Neural progenitor cell (in vitro differentiated cells): ENCODE results near the gene RAB11FIP3. TPM values are rescaled to one million over a fixed set of nuclear protein-coding genes. Genes with fewer than 3 reads are reported as not detected.

ENCODE experiments used
- DNase-seq: peaks from one replicate; pipeline ENCODE4 v3.0.0-alpha.2; 2016; ENCODE audit warnings: low spot score
- H2AFZ ChIP-seq: fragments of 200-600 bp; sonication (generic); replicated peaks from 2 replicates; pipeline ENCODE4 v1.6.1; 2016; ENCODE audit warnings: antibody characterized with exemption
- H3F3A ChIP-seq: fragments of 200-600 bp; sonication (generic); 2 replicates; pipeline ENCODE4 v1.6.1; 2016; ENCODE audit warnings: antibody characterized with exemption, low read depth
- H3K27ac ChIP-seq: fragments of 200-600 bp; sonication (generic); 2 replicates; pipeline ENCODE4 v1.5.1; 2016; ENCODE audit warnings: mild to moderate bottlenecking
- H3K27me3 ChIP-seq: fragments of 200-600 bp; sonication (generic); 2 replicates; pipeline ENCODE4 v1.6.1; 2016; ENCODE audit warnings: mild to moderate bottlenecking, moderate library complexity
- H3K36me3 ChIP-seq: fragments of 200-600 bp; sonication (generic); 2 replicates; pipeline ENCODE4 v1.5.1; 2016
- H3K4me1 ChIP-seq: fragments of 200-600 bp; sonication (generic); 2 replicates; pipeline ENCODE4 v1.6.1; 2016; ENCODE audit warnings: mixed run types
- H3K4me2 ChIP-seq: fragments of 200-600 bp; sonication (generic); 2 replicates; pipeline ENCODE4 v1.6.1; 2016
- H3K4me3 ChIP-seq: fragments of 200-600 bp; sonication (generic); 2 replicates; pipeline ENCODE4 v1.5.1; 2016
- H3K79me2 ChIP-seq: fragments of 200-600 bp; sonication (generic); 2 replicates; pipeline ENCODE4 v1.6.1; 2016; ENCODE audit warnings: low read depth
- H3K9ac ChIP-seq: fragments of 200-600 bp; sonication (generic); 2 replicates; pipeline ENCODE4 v1.6.1; 2016
- H3K9me3 ChIP-seq: fragments of 200-600 bp; sonication (generic); 2 replicates; pipeline ENCODE4 v1.5.1; 2016; ENCODE audit warnings: low read depth
- H4K20me1 ChIP-seq: fragments of 200-600 bp; sonication (generic); 2 replicates; pipeline ENCODE4 v1.6.1; 2016; ENCODE audit warnings: low read depth
- H3K27ac Mint-ChIP-seq: 3 replicates; pipeline ENCODE4 v1.8.0; 2021; ENCODE audit warnings: mixed read lengths
- H3K27me3 Mint-ChIP-seq: 2 replicates; pipeline ENCODE4 v1.8.0; 2022; ENCODE audit warnings: low read depth, mild to moderate bottlenecking, inconsistent platforms, moderate library complexity, mixed read lengths; ENCODE audit not compliant: insufficient read depth
- H3K36me3 Mint-ChIP-seq: 3 replicates; pipeline ENCODE4 v1.8.0; 2021; ENCODE audit warnings: mixed read lengths
- H3K4me1 Mint-ChIP-seq: 3 replicates; pipeline ENCODE4 v1.8.0; 2021; ENCODE audit warnings: mixed read lengths
- H3K4me3 Mint-ChIP-seq: 3 replicates; pipeline ENCODE4 v1.8.0; 2021; ENCODE audit warnings: mild to moderate bottlenecking, moderate library complexity, mixed read lengths
- H3K9me3 Mint-ChIP-seq: 3 replicates; pipeline ENCODE4 v1.8.0; 2020; ENCODE audit warnings: mixed read lengths
- CTCF ChIP-seq: fragments of 200-600 bp; sonication (generic); IDR thresholded peaks from 2 replicates; pipeline ENCODE4 v1.5.1; 2017; ENCODE audit warnings: antibody characterized with exemption, mild to moderate bottlenecking
- EZH2 ChIP-seq: fragments of 200-600 bp; sonication (generic); IDR thresholded peaks from 2 replicates; pipeline ENCODE4 v1.6.1; 2017; ENCODE audit warnings: antibody characterized with exemption, mild to moderate bottlenecking, moderate library complexity
- EZH2phosphoT487 ChIP-seq: fragments of 200-600 bp; sonication (generic); IDR thresholded peaks from 2 replicates; pipeline ENCODE4 v1.6.1; 2017; ENCODE audit warnings: antibody characterized with exemption
- total RNA-seq: library from RNA; depleted of rRNA; stranded (reverse); fragments of >200 nt; gene quantifications from 2 replicates; pipeline ENCODE4 v1.2.3, GENCODE V29; 2015; ENCODE audit warnings: low replicate concordance

Gene RAB11FIP3
- total RNA-seq, 1 donor from 2014 or later: 15.5 TPM

GRCh38 chr16:405548-406506, 19.6 kb upstream of the RAB11FIP3 start:
- no peaks in the 10 kb centered on the region for H3K36me3 Mint-ChIP-seq
- H3K4me1 Mint-ChIP-seq: no peaks in the 10 kb centered on the region
- Histone ChIP-seq H2AFZ (no peak overlapping the region), H3K4me2 (no peak overlapping the region), H3K9ac (no peak overlapping the region), H3K27me3 (no peaks in the 10 kb centered on the region), H4K20me1 (peaks cover under 1% of the 10 kb centered on the region), H3F3A (peaks cover 23% of the 10 kb centered on the region), H3K79me2 (peaks cover 6% of the 10 kb centered on the region), H3K4me3 (no peak overlapping the region), H3K9me3 (no peaks in the 10 kb centered on the region), H3K4me1 (no peaks in the 10 kb centered on the region), H3K27ac (no peak overlapping the region), H3K36me3 (no peaks in the 10 kb centered on the region)
- H3K27me3 Mint-ChIP-seq: no peaks in the 10 kb centered on the region
- TF ChIP-seq EZH2: no peak
- no peak for TF ChIP-seq EZH2phosphoT487
- no peak for TF ChIP-seq CTCF
- no peak overlapping the region for H3K4me3 Mint-ChIP-seq
- DNase-seq: no peak
- H3K27ac Mint-ChIP-seq: no peak overlapping the region
- no peaks in the 10 kb centered on the region for H3K9me3 Mint-ChIP-seq

GRCh38 chr16:407253-407652, 18.2 kb upstream of the RAB11FIP3 start:
- no peak overlapping the region for H2AFZ ChIP-seq
- no peaks in the 10 kb centered on the region for H3K4me1 ChIP-seq
- no peaks in the 10 kb centered on the region for H3K36me3 ChIP-seq
- TF ChIP-seq CTCF (no peak), EZH2phosphoT487 (no peak), EZH2 (no peak)
- no peaks in the 10 kb centered on the region for H3K27me3 ChIP-seq
- no peak overlapping the region for H3K4me2 ChIP-seq
- DNase-seq: no peak
- H3F3A ChIP-seq: peaks cover 12% of the 10 kb centered on the region
- H3K4me1 Mint-ChIP-seq: no peaks in the 10 kb centered on the region
- H3K9me3 ChIP-seq: no peaks in the 10 kb centered on the region
- no peak overlapping the region for H3K27ac Mint-ChIP-seq
- no peaks in the 10 kb centered on the region for H3K9me3 Mint-ChIP-seq
- no peak overlapping the region for H3K27ac ChIP-seq
- H3K79me2 ChIP-seq: peaks cover 6% of the 10 kb centered on the region
- H3K4me3 Mint-ChIP-seq: no peak overlapping the region
- H4K20me1 ChIP-seq: no peaks in the 10 kb centered on the region
- H3K4me3 ChIP-seq: no peak overlapping the region
- no peak overlapping the region for H3K9ac ChIP-seq
- H3K36me3 Mint-ChIP-seq: no peaks in the 10 kb centered on the region
- H3K27me3 Mint-ChIP-seq: no peaks in the 10 kb centered on the region

- no peak overlapping the region for H3K27ac Mint-ChIP-seq
- no peak overlapping the region for H3K9ac ChIP-seq
- no peaks in the 10 kb centered on the region for H3K36me3 ChIP-seq
- H3F3A ChIP-seq: no peaks in the 10 kb centered on the region
- DNase-seq: no peak
- H3K9me3 Mint-ChIP-seq: no peaks in the 10 kb centered on the region
- no peak overlapping the region for H3K27ac ChIP-seq
- no peak overlapping the region for H3K4me3 Mint-ChIP-seq
- no peaks in the 10 kb centered on the region for H3K9me3 ChIP-seq
- H3K4me2 ChIP-seq: no peak overlapping the region
- H2AFZ ChIP-seq: no peak overlapping the region
- no peaks in the 10 kb centered on the region for H3K27me3 Mint-ChIP-seq
- H3K4me1 Mint-ChIP-seq: no peaks in the 10 kb centered on the region
- no peak overlapping the region for H3K4me3 ChIP-seq
- TF ChIP-seq EZH2 (no peak), CTCF (no peak), EZH2phosphoT487 (no peak)
- H3K27me3 ChIP-seq: no peaks in the 10 kb centered on the region
- no peaks in the 10 kb centered on the region for H4K20me1 ChIP-seq
- no peaks in the 10 kb centered on the region for H3K4me1 ChIP-seq
- H3K79me2 ChIP-seq: no peaks in the 10 kb centered on the region
- no peaks in the 10 kb centered on the region for H3K36me3 Mint-ChIP-seq
These were observed 14.8 kb upstream of the RAB11FIP3 start for GRCh38 chr16:410516-411178.
